Glutamatergic neuron (in vitro differentiated cells): ENCODE results near the gene NES. TPM values are rescaled to one million over a fixed set of nuclear protein-coding genes. Genes with fewer than 3 reads are reported as not detected.

ENCODE experiments used
- DNase-seq: peaks from one replicate; pipeline ENCODE4 v3.0.0; 2022
- H3K27ac Mint-ChIP-seq: one replicate; pipeline ENCODE4 v1.8.0; 2020; ENCODE audit warnings: mild to moderate bottlenecking, mixed read lengths, inconsistent platforms; ENCODE audit not compliant: unreplicated experiment
- H3K27me3 Mint-ChIP-seq: one replicate; pipeline ENCODE4 v1.8.0; 2020; ENCODE audit warnings: mild to moderate bottlenecking, moderate library complexity, mixed read lengths, inconsistent platforms; ENCODE audit not compliant: unreplicated experiment
- H3K36me3 Mint-ChIP-seq: one replicate; pipeline ENCODE4 v1.8.0; 2020; ENCODE audit warnings: mild to moderate bottlenecking, mixed read lengths, inconsistent platforms; ENCODE audit not compliant: unreplicated experiment
- H3K4me1 Mint-ChIP-seq: one replicate; pipeline ENCODE4 v1.8.0; 2020; ENCODE audit warnings: mild to moderate bottlenecking, low read depth, mixed read lengths, inconsistent platforms; ENCODE audit not compliant: unreplicated experiment
- H3K4me3 Mint-ChIP-seq: one replicate; pipeline ENCODE4 v1.8.0; 2020; ENCODE audit warnings: mild to moderate bottlenecking, mixed read lengths, inconsistent platforms; ENCODE audit not compliant: unreplicated experiment
- H3K9me3 Mint-ChIP-seq: one replicate; pipeline ENCODE4 v1.8.0; 2020; ENCODE audit warnings: mild to moderate bottlenecking, moderate library complexity, mixed read lengths, inconsistent platforms; ENCODE audit not compliant: unreplicated experiment
- CTCF ChIP-seq: fragments of 200-600 bp; sonication (generic); IDR thresholded peaks from one replicate; pipeline ENCODE4 v1.5.0; 2021; ENCODE audit not compliant: partially characterized antibody, unreplicated experiment
- total RNA-seq: library from RNA; stranded (reverse); fragmentation: NEBNext Ultra II Directional; extraction: Animal tissue kit (Norgen Biotek cat#: 25700); gene quantifications from one replicate; pipeline ENCODE4 v1.2.1, GENCODE V29; 2021; ENCODE audit not compliant: unreplicated experiment

Gene NES
- total RNA-seq, 1 donor from 2014 or later: 375 TPM

GRCh38 chr1:156667968-156668709 is 9.1 kb downstream of the NES start:
- peaks cover 21% of the 10 kb centered on the region for H3K9me3 Mint-ChIP-seq
- peak overlapping the region; percentile 69 for H3K27ac Mint-ChIP-seq
- peaks cover 56% of the 10 kb centered on the region for H3K4me1 Mint-ChIP-seq
- peaks cover 16% of the 10 kb centered on the region for H3K36me3 Mint-ChIP-seq
- TF ChIP-seq CTCF: no peak
- H3K27me3 Mint-ChIP-seq: peaks cover 33% of the 10 kb centered on the region
- H3K4me3 Mint-ChIP-seq: peak overlapping the region; percentile 6
- DNase-seq: no peak

GRCh38 chr1:156667610-156667967 is 9.6 kb downstream of the NES start:
- peaks cover 18% of the 10 kb centered on the region for H3K9me3 Mint-ChIP-seq
- no peak overlapping the region for H3K4me3 Mint-ChIP-seq

GRCh38 chr1:156666862-156667609 is 10.2 kb downstream of the NES start:
- H3K9me3 Mint-ChIP-seq: peaks cover 14% of the 10 kb centered on the region
- no peak overlapping the region for H3K4me3 Mint-ChIP-seq
- no peak for TF ChIP-seq CTCF
- peaks cover 11% of the 10 kb centered on the region for H3K36me3 Mint-ChIP-seq
- peak overlapping the region; percentile 86 for H3K27ac Mint-ChIP-seq
- H3K4me1 Mint-ChIP-seq: peaks cover 52% of the 10 kb centered on the region
- DNase-seq: no peak
- peaks cover 30% of the 10 kb centered on the region for H3K27me3 Mint-ChIP-seq

More at GRCh38 chr1:156667610-156667967, 9.6 kb downstream of the NES start:
- peaks cover 16% of the 10 kb centered on the region for H3K36me3 Mint-ChIP-seq
- H3K27ac Mint-ChIP-seq: peak overlapping the region; percentile 69
- TF ChIP-seq CTCF: no peak
- peaks cover 55% of the 10 kb centered on the region for H3K4me1 Mint-ChIP-seq
- H3K27me3 Mint-ChIP-seq: peaks cover 33% of the 10 kb centered on the region
- DNase-seq: no peak

- Mint-ChIP-seq H3K4me1 (peaks cover 50% of the 10 kb centered on the region), H3K27ac (peak overlapping the region; percentile 76), H3K9me3 (peaks cover 6% of the 10 kb centered on the region), H3K4me3 (peak overlapping the region; percentile 65), H3K27me3 (peaks cover 25% of the 10 kb centered on the region), H3K36me3 (no peaks in the 10 kb centered on the region)
- no peak for TF ChIP-seq CTCF
- DNase-seq: no peak
Measured at GRCh38 chr1:156665539-156665938, 11.7 kb downstream of the NES start.

- peaks cover 54% of the 10 kb centered on the region for H3K4me1 Mint-ChIP-seq
- H3K27me3 Mint-ChIP-seq: peaks cover 27% of the 10 kb centered on the region
- peak overlapping the region; percentile 65 for H3K4me3 Mint-ChIP-seq
- peaks cover 6% of the 10 kb centered on the region for H3K9me3 Mint-ChIP-seq
- no peak for TF ChIP-seq CTCF
- H3K36me3 Mint-ChIP-seq: no peaks in the 10 kb centered on the region
- no peak for DNase-seq
- peak overlapping the region; percentile 83 for H3K27ac Mint-ChIP-seq
Measured at GRCh38 chr1:156664767-156665411, 12.3 kb downstream of the NES start.
